ENCODE results near the gene ETF1. TPM values are rescaled to one million over a fixed set of nuclear protein-coding genes. Genes with fewer than 3 reads are reported as not detected.
A peak's percentile ranks its signal among the peaks of the same experiment; 100 is the strongest.

The ETF1 gene
- total and polyA plus RNA-seq, 7 experiments from 2014 or later: 19.0 to 137 (median 43.1) TPM

DNA sequence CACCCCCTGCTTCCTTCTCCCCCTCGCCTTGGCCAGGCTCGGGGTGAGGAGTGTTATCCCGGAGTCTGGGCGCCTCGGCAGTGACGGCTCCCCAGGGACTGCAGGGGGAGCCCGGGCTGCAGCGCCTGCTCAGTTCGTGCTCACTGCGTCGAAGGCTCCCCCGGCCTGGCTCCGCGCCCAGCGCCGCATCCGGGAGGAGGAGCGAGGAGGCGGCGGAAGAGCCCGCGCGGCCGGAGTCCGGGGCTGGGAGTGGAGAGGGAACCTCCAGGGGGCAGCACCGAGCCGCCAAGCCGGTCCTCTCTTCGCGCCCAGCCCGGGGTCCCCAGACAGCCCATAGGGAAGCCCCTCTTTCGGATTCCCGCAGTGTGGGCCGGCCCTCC is 79.0 kb downstream of the ETF1 start:
- peaks cover 0 to 20% (median 0%) of the 10 kb centered on the region in 5 donors for H3K27me3 Mint-ChIP-seq
- intact Hi-C loops (cut with micrococcal nuclease): loop anchor here (1.0 to 10.0 kb wide), 15 partner anchors 14 to 1651 kb away; partner anchors contain the start of genes CDC23 (in 1 of the 2), FAM13B (in 1 of the 2), HNRNPA0 (in 1 of the 2) and HSPA9 (in 1 of the 2)
- CTCF ChIA-PET: interaction anchor here (0.6 to 3.1 kb wide), 7 partner anchors 9 to 291 kb away, joined by 3 to 24 read pairs (median 5); no protein-coding TSS in a partner anchor

DNA sequence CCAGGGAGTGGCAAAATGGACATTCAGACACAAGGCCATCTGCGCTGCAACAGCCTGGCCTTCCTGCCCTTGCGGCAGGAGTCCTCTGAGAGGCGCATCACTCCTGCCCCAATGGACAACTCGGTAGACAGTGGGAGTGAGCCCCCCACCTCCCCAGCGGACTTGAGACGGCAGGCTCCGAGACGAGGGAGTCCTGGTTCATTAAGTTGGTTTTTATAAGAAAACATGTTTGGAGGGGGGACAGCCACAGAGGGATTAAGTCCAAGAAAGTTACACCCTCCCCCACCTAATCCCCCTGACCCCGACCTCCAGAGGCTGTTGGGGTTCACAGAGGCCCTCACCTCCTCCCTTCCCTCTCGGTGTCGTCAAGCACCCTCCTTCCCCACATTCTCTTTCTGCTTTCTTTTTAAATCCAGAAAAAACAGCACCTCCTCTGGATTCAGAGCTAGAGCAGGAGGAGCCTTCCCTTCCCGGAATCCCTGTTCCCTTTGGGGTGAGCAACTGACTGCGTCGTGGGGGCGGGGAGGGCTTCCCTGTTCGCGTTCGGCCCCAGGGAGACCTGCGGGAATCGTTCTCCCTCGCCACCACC is 79.5 kb downstream of the ETF1 start:
- H3K4me3 Mint-ChIP-seq: peak overlapping the region; percentile 78 to 93 (median 89)
- ATAC-seq: no peak
- H3K4me1 Mint-ChIP-seq: peaks cover 39 to 55% (median 51%) of the 10 kb centered on the region in 7 donors
- H3K9me3 Mint-ChIP-seq: peaks cover 0 to 2% (median 0%) of the 10 kb centered on the region in 11 donors
- intact Hi-C loops (cut with micrococcal nuclease): loop anchor here (1.0 to 10.0 kb wide), 15 partner anchors 13 to 1651 kb away; partner anchors contain the start of genes CDC23 (in 1 of the 2), FAM13B (in 1 of the 2), HNRNPA0 (in 1 of the 2) and HSPA9 (in 1 of the 2)
- no peak for DNase-seq
- ChIA-PET POLR2A (interaction anchor here (1.1 to 2.8 kb wide), 6 partner anchors 8 to 112 kb away, joined by 3 to 16 read pairs (median 8); partner anchors contain the start of genes ETF1 and HSPA9), CTCF (interaction anchor here (0.6 to 2.0 kb wide), 6 partner anchors 9 to 40 kb away, joined by 3 to 8 read pairs (median 4); no protein-coding TSS in a partner anchor)
- Histone ChIP-seq H3K4me3 (ENCODE audit: low read length) (peak overlapping the region; percentile 95), H3K4me1 (ENCODE audit: control insufficient read depth in 2 of 2, insufficient read depth in 2 of 2, low read length in 2 of 2) (peaks cover 35 to 48% of the 10 kb centered on the region in 2 donors), H3K36me3 (ENCODE audit: control insufficient read depth in 2 of 3, insufficient read depth in 3 of 3, low read length in 3 of 3) (peaks cover 0 to 8% (median 0%) of the 10 kb centered on the region in 3 experiments), H3K27me3 (ENCODE audit: control insufficient read depth in 2 of 2, insufficient read depth in 2 of 2, low read length in 2 of 2) (no peaks in the 10 kb centered on the region), H3K27ac (ENCODE audit: low read depth, low read length) (peak overlapping the region; percentile 91), H3K9me3 (ENCODE audit: control insufficient read depth in 2 of 3, low read length in 3 of 3) (no peaks in the 10 kb centered on the region)
- peaks cover 0 to 23% (median 14%) of the 10 kb centered on the region in 5 donors for H3K36me3 Mint-ChIP-seq
- H3K27ac Mint-ChIP-seq: peak overlapping the region; percentile 76 to 97 (median 91)
- H3K27me3 Mint-ChIP-seq: peaks cover 0 to 20% (median 0%) of the 10 kb centered on the region in 5 donors

More for the DNA sequence above, 79.0 kb downstream of the ETF1 start:
- H3K27me3 ChIP-seq (ENCODE audit: control insufficient read depth in 2 of 2, insufficient read depth in 2 of 2, low read length in 2 of 2): no peaks in the 10 kb centered on the region
- H3K4me1 ChIP-seq (ENCODE audit: control insufficient read depth in 2 of 2, insufficient read depth in 2 of 2, low read length in 2 of 2): peaks cover 31 to 43% of the 10 kb centered on the region in 2 donors
- H3K36me3 ChIP-seq (ENCODE audit: control insufficient read depth in 2 of 3, insufficient read depth in 3 of 3, low read length in 3 of 3): peaks cover 0 to 8% (median 0%) of the 10 kb centered on the region in 3 experiments
- peak overlapping the region; percentile 95 for H3K4me3 ChIP-seq (ENCODE audit: low read length)
- peak overlapping the region; percentile 91 for H3K27ac ChIP-seq (ENCODE audit: low read depth, low read length)
- ATAC-seq (peak; percentile 71), DNase-seq (peak; percentile 90 to 97 (median 94))
- Mint-ChIP-seq H3K9me3 (peaks cover 0 to 2% (median 0%) of the 10 kb centered on the region in 11 donors), H3K36me3 (peaks cover 0 to 21% (median 17%) of the 10 kb centered on the region in 5 donors), H3K4me1 (peaks cover 36 to 54% (median 50%) of the 10 kb centered on the region in 7 donors), H3K27ac (peak overlapping the region; percentile 76 to 97 (median 91)), H3K4me3 (peak overlapping the region; percentile 78 to 93 (median 89))
- POLR2A ChIA-PET: interaction anchor here (0.8 to 2.9 kb wide), 7 partner anchors 8 to 431 kb away, joined by 3 to 16 read pairs (median 8); partner anchors contain the start of genes FAM13B and HSPA9
- H3K9me3 ChIP-seq (ENCODE audit: control insufficient read depth in 2 of 3, low read length in 3 of 3): no peaks in the 10 kb centered on the region

DNA sequence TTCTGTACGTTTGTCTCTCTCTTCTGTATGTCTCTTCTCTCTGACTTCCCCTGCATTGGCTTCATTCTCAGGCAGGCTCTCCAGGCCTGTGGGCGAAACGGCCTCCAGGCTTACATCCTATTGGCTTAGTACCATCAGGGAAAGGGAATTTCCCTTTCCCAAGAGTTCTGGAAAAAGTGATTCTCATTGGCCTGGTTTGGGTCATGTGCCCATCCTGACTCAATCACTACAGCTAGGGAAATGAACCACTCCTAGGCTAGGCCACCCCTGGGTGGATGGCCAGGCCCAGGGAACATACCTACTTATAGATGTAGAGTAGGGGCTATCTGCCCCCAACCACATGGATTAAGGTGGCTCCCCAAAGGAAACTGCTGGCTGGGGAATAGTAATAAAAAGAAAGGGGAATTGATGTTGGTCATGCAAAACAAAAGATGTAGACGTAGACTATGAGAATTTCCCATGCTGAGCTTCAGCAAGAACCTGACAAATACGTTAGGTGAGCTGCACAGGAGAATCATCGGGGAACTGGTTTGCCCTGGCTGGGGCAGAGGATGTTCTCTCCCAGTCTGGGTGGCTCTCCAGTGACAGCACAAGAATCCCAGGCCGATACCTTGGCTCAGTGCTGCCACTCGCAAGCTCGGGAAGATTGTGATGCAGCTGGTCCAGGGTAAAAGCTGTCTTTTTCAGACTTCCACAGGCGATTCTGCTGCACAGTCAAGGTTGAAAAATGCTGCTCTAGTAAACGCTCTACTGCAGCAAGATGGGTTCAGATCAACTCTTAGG is 81.5 kb downstream of the ETF1 start:
- ATAC-seq (no peak), DNase-seq (no peak)
- peaks cover 25 to 50% (median 42%) of the 10 kb centered on the region in 7 donors for H3K4me1 Mint-ChIP-seq
- H3K27me3 Mint-ChIP-seq: peaks cover 0 to 2% (median 0%) of the 10 kb centered on the region in 5 donors
- Histone ChIP-seq H3K27ac (ENCODE audit: low read depth, low read length) (no peak overlapping the region), H3K4me1 (ENCODE audit: control insufficient read depth in 2 of 2, insufficient read depth in 2 of 2, low read length in 2 of 2) (peaks cover 31 to 41% of the 10 kb centered on the region in 2 donors), H3K27me3 (ENCODE audit: control insufficient read depth in 2 of 2, insufficient read depth in 2 of 2, low read length in 2 of 2) (no peaks in the 10 kb centered on the region), H3K9me3 (ENCODE audit: control insufficient read depth in 2 of 3, low read length in 3 of 3) (no peaks in the 10 kb centered on the region), H3K36me3 (ENCODE audit: control insufficient read depth in 2 of 3, insufficient read depth in 3 of 3, low read length in 3 of 3) (peaks cover 0 to 6% (median 0%) of the 10 kb centered on the region in 3 experiments), H3K4me3 (ENCODE audit: low read length) (no peak overlapping the region)
- H3K27ac Mint-ChIP-seq: peak overlapping the region; percentile 21 to 94 (median 80)
- ChIA-PET CTCF (interaction anchor here (1.6 to 2.3 kb wide), 3 partner anchors 11 to 108 kb away, joined by 5 to 14 read pairs (median 5); no protein-coding TSS in a partner anchor), POLR2A (interaction anchor here (0.6 to 2.0 kb wide), 4 partner anchors 31 to 1144 kb away, joined by 3 to 7 read pairs (median 6); partner anchors contain the start of gene ETF1)
- H3K9me3 Mint-ChIP-seq: peaks cover 0 to 2% (median 0%) of the 10 kb centered on the region in 11 donors
- intact Hi-C loops (cut with micrococcal nuclease): loop anchor here (10.0 kb wide), 3 partner anchors 427 to 1653 kb away; partner anchors contain the start of genes FAM13B (in 1 of the 2), PROB1 (in 1 of the 2) and PURA (in 1 of the 2)
- peaks cover 0 to 5% (median 0%) of the 10 kb centered on the region in 5 donors for H3K36me3 Mint-ChIP-seq
- peak overlapping the region in 3 of 10 donors; percentile 9 to 19 (median 11) for H3K4me3 Mint-ChIP-seq

DNA sequence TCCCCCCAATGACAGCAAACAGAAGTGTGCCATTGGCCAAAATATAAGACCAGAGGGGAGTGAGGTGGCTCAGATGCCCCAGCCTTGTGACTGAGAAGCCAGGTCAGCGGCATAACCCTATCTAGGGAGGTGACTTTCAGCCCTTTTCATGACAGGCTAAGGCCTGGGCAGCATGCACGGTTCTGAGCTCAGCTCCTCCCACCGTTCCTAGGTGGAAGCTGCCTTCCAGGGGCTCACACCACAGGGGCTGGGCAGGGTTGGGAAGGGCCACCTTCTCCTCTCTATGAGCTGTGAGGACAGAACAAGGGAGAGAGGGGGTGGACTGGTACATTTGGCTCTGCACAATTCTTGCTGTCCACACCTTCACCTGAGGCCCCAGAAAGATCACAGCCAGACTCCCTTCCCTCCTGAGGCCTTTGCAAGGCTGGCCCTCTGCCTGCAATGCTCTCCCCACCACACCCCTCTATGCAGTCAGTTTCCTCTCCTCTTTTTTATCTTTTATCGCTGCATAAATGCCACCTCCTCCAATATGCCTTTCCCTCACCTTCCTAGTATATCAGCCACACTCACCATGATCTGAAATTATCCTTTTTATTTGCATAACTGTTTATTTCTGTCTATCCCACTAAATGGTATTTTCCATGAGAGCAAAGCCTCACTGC is 82.9 kb downstream of the ETF1 start:
- Mint-ChIP-seq H3K4me3 (peak overlapping the region in 7 of 10 donors; percentile 2 to 88 (median 42)), H3K9me3 (peaks cover 0 to under 1% (median 0%) of the 10 kb centered on the region in 11 donors), H3K4me1 (peaks cover 23 to 48% (median 40%) of the 10 kb centered on the region in 7 donors), H3K36me3 (peaks cover 0 to 4% (median 0%) of the 10 kb centered on the region in 5 donors), H3K27ac (peak overlapping the region; percentile 69 to 99 (median 94)), H3K27me3 (no peaks in the 10 kb centered on the region)
- Histone ChIP-seq H3K4me1 (ENCODE audit: control insufficient read depth in 2 of 2, insufficient read depth in 2 of 2, low read length in 2 of 2) (peaks cover 26 to 35% of the 10 kb centered on the region in 2 donors), H3K4me3 (ENCODE audit: low read length) (no peak overlapping the region), H3K27ac (ENCODE audit: low read depth, low read length) (peak overlapping the region; percentile 36), H3K27me3 (ENCODE audit: control insufficient read depth in 2 of 2, insufficient read depth in 2 of 2, low read length in 2 of 2) (no peaks in the 10 kb centered on the region), H3K9me3 (ENCODE audit: control insufficient read depth in 2 of 3, low read length in 3 of 3) (no peaks in the 10 kb centered on the region), H3K36me3 (ENCODE audit: control insufficient read depth in 2 of 3, insufficient read depth in 3 of 3, low read length in 3 of 3) (peaks cover 0 to 5% (median 0%) of the 10 kb centered on the region in 3 experiments)
- intact Hi-C loops (cut with micrococcal nuclease): loop anchor here (10.0 kb wide), 3 partner anchors 425 to 1655 kb away; partner anchors contain the start of genes FAM13B (in 1 of the 2), PROB1 (in 1 of the 2) and PURA (in 1 of the 2)
- POLR2A ChIA-PET: interaction anchor here (0.6 to 2.0 kb wide), 4 partner anchors 10 to 83 kb away, joined by 3 to 7 read pairs (median 4); partner anchors contain the start of gene ETF1
- ATAC-seq: no peak
- CTCF ChIA-PET: interaction anchor here (2.3 kb wide), 1 partner anchor 10 kb away, joined by 14 read pairs; no protein-coding TSS in a partner anchor
- DNase-seq: no peak

DNA sequence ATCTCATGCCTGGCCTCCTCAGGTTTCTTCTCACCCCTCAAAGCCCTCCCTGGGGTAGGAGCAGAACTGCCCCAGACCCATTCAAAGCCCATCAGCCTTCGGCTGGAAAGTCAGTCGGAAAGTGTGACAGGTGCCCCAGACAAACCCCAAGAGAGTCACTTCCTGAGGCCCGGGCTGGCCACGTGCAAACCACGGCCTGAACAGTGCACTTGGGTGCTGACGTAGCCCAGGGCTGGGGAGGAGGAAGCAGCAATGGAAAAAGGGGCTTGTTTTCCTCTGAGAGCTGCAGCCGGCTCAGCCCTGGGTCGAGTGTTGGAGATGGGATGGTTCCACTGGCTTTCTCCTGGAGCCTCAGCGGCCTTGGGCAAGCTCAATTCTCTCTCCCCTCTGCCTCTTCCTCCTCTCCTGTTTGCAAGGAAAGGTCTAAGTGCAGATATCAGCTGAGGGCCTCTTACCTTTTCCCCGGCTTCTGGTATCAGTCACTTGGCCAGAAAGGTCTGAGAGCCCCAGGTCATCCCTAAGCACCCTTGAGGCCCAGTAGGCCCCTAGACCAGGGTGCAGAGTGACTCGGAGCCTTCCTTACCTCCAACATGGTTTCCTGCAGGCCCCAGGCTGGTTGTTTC is 83.6 kb downstream of the ETF1 start:
- Mint-ChIP-seq H3K9me3 (no peaks in the 10 kb centered on the region), H3K27ac (peak overlapping the region; percentile 90 to 99 (median 97)), H3K27me3 (no peaks in the 10 kb centered on the region), H3K36me3 (peaks cover 0 to 4% (median 0%) of the 10 kb centered on the region in 5 donors), H3K4me3 (peak overlapping the region; percentile 56 to 88 (median 74)), H3K4me1 (peaks cover 23 to 48% (median 40%) of the 10 kb centered on the region in 7 donors)
- no peak overlapping the region for H3K4me3 ChIP-seq (ENCODE audit: low read length)
- peak in 8 of 9 donors; percentile 57 to 93 (median 67) for DNase-seq
- ChIA-PET POLR2A (interaction anchor here (0.6 to 2.0 kb wide), 4 partner anchors 10 to 121 kb away, joined by 3 to 5 read pairs (median 4); partner anchors contain the start of gene FAM53C), CTCF (no interaction called here)
- H3K4me1 ChIP-seq (ENCODE audit: control insufficient read depth in 2 of 2, insufficient read depth in 2 of 2, low read length in 2 of 2): peaks cover 26 to 35% of the 10 kb centered on the region in 2 donors
- H3K27ac ChIP-seq (ENCODE audit: low read depth, low read length): peak overlapping the region; percentile 49
- no peaks in the 10 kb centered on the region for H3K36me3 ChIP-seq (ENCODE audit: control insufficient read depth in 2 of 3, insufficient read depth in 3 of 3, low read length in 3 of 3)
- peak; percentile 58 for ATAC-seq
- intact Hi-C loops (cut with micrococcal nuclease): loop anchor here (1.0 kb wide), 1 partner anchor 9 kb away; no protein-coding TSS in a partner anchor
- H3K27me3 ChIP-seq (ENCODE audit: control insufficient read depth in 2 of 2, insufficient read depth in 2 of 2, low read length in 2 of 2): no peaks in the 10 kb centered on the region
- H3K9me3 ChIP-seq (ENCODE audit: control insufficient read depth in 2 of 3, low read length in 3 of 3): no peaks in the 10 kb centered on the region

Measured in naive thymus-derived CD4-positive, alpha-beta T cell (primary cell).